Thyroid gland (tissue), 4 donors: ENCODE results near the gene ZDHHC8.

Experiments
- CTCF ChIP-seq, 6 experiments: fragments of 200-600 bp in 3 of 6; fragments of 450-650 bp in 3 of 6; sonication (generic) in 3 of 6; IDR thresholded peaks; one replicate each; pipeline ENCODE4 v1.5.1; 2016 to 2019; ENCODE audit warnings: antibody characterized with exemption in 6 of 6, mild to moderate bottlenecking in 2 of 6, inconsistent platforms in 1 of 6, moderate library complexity in 1 of 6
- POLR2A ChIP-seq, 2 donors: fragments of 450-650 bp; IDR thresholded peaks; one replicate each; pipeline ENCODE4 v1.6.1; 2017; ENCODE audit warnings: antibody characterized with exemption in 2 of 2, mild to moderate bottlenecking in 2 of 2, moderate library complexity in 1 of 2

GRCh38 chr22:20183823-20184222, 52.2 kb downstream of the ZDHHC8 start:
- TF ChIP-seq POLR2A (IDR thresholded peaks at IDR 0.05), result no peak
- TF ChIP-seq CTCF (IDR thresholded peaks at IDR 0.05), result no peak
